AG04449 (cell line): ENCODE measurements around the gene GSTM3.

Experiments used
- CTCF ChIA-PET: fragments of 350-600 bp; formaldehyde crosslinking; extraction: SDS; loops from one replicate; lab custom pipeline; 2021; ENCODE audit warnings: antibody characterized with exemption; lab: Yijun Ruan, JAX
- POLR2A ChIA-PET: fragments of 400-600, 350-600 bp; formaldehyde crosslinking; extraction: SDS; loops from one replicate; lab custom pipeline; 2020; ENCODE audit warnings: antibody characterized with exemption, inconsistent platforms; lab: Yijun Ruan, JAX
- DNase-seq: peaks from one replicate; pipeline ENCODE4 v3.0.0-alpha.2; 2010; ENCODE audit warnings: low read depth, low spot score
- H3K4me3 ChIP-seq: 2 replicates; pipeline ENCODE4 v1.5.1; 2011; ENCODE audit warnings: low read depth, mild to moderate bottlenecking, control low read depth, low read length
- TF ChIP-seq, protein P1 (sequence below): IDR thresholded peaks from one replicate; pipeline ENCODE4 v1.5.1; 2011; ENCODE audit warnings: mild to moderate bottlenecking, moderate library complexity, low read length, control low read depth, inconsistent platforms; ENCODE audit not compliant: insufficient read depth; ENCODE audit errors: missing control alignments

Gene GSTM3

DNA sequence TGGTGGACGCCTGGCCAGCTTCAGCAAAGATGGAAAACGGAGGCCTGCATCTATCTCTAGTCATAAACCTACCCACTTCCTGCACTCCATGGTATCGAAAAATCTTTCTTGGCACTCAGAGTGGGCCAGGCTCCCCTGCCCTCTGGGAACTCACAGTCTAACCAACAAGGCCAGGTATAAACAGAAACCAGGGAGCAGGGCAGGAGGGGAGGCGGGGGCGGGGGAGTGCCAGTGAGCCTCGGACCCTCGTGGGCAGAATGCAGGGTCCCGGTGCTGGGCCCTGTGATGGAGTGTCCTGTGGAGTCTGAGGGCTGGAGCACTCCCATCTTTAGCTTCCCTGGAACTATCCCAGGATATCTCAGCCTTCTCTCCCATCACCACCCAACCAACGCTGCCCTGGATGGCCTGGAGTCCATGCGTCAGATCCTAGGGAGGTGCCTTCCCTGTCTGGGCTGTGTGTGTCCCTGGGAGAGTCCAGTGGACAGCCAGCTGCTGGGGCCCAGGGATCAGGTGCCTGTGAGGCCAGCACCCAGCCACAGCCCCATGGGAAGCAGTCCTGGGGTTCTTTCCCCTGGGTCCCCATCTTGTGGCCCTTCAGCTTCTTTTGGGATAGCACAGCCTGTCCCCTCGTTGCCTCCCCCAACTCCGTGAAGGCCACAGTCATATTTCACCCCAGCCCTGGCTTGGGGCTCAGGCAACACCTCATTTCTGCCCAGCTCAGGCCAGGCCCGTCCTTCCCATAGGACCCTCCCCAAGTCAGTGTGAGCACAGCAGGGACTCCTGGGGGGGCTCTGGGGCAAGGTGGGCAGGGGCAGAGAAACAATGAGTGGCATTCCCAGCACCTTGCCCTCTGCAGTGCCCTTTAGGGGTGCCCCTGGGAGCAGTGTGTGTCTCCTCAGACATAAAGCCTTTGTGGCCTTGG, 24.0 kb upstream of the GSTM3 start:
- no peak overlapping the region for H3K4me3 ChIP-seq
- CTCF ChIA-PET: interaction anchor here (1.1 to 5.1 kb wide), 8 partner anchors 8 to 219 kb away, joined by 5 to 41 read pairs (median 6); no protein-coding TSS in a partner anchor
- TF ChIP-seq, protein P1, sequence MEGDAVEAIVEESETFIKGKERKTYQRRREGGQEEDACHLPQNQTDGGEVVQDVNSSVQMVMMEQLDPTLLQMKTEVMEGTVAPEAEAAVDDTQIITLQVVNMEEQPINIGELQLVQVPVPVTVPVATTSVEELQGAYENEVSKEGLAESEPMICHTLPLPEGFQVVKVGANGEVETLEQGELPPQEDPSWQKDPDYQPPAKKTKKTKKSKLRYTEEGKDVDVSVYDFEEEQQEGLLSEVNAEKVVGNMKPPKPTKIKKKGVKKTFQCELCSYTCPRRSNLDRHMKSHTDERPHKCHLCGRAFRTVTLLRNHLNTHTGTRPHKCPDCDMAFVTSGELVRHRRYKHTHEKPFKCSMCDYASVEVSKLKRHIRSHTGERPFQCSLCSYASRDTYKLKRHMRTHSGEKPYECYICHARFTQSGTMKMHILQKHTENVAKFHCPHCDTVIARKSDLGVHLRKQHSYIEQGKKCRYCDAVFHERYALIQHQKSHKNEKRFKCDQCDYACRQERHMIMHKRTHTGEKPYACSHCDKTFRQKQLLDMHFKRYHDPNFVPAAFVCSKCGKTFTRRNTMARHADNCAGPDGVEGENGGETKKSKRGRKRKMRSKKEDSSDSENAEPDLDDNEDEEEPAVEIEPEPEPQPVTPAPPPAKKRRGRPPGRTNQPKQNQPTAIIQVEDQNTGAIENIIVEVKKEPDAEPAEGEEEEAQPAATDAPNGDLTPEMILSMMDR: no peak
- POLR2A ChIA-PET: no interaction called here
- DNase-seq: no peak

DNA sequence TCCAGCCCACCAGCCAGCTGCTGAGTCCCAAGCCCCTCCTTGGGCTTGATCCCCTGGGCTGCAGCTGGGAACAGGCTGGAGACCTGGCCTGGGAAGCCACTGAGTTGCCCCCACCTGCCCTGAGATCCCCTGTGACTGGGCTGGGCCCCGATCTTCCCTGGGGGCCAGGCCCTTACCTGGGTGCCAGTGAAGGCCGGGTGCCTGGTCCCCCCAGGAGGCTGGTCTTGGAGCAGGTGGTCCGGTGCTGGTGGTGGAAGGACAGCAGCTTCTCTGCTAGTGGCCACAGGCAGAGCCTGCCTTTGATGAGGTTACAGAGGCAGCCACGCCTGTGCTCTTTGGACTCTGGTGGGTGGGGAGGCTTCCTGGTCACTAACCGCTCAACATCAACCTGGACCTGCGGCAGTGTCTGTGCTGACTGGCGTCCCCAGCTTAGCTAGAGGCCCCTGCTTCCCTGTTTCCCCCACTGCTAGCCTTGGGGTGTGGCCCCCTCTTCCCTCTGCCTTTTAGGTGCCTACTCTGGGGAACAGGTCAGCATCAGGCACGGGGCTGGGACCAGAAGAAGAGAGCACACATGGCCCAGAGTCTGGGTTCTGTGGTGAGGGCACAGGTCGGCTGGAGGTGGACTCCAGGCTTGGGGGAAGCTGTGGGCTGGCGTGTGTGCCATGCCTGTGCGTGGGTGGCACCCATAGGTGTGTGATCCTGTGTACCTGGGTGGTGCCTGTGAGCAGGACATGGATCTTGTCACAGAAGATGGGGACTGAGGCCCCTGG, 23.0 kb upstream of the GSTM3 start, which contains the start of gene EPS8L3:
EPS8L3 (minus strand) TSS at position 278 of the 770 bp plus-strand sequence. CDS start 2,174 bp downstream, outside the sequence.
- no peak within 1 kb of the TSS for H3K4me3 ChIP-seq

DNA sequence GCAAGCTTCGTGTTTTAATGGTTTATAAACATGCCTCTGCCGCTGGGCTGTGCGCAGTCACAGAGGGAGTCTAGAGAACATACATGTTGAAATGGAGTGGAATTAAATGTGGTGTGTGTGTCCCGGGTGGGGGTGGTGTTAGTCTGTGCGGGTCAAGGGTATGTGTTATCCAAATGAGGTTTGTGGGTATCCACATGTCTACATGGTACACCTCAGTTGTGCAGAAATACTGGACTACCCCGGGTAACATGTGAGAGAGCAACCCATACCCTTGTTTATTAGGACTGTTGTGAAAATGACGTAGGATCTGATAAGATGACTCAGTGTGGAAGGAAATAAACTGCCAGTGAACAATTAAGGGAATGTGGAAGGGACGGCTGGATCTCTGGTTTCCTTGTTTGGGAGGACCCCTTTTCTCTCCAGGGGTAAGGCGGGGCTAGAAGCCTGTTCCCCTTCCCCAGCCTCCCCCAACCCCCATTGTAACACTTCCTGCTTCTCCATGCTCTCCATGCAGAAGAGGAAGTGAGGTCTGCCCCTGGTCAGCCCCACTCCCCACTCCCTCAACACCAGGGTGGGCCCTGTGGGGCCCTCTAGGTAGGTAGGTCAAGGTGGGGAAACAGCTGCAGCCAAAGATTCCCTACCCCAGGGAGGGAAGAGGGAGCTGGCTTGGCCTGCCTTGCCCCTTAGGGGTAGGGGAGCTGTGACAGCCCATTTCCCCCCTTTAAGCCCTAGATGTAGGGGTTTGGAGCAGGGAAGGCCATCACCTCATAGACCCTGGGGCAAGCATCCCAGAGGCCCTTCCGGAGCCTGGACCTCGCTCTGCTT, 22.2 kb upstream of the GSTM3 start:
- no peak overlapping the region for H3K4me3 ChIP-seq
- no peak for DNase-seq
- CTCF ChIA-PET: interaction anchor here (0.6 to 5.1 kb wide), 9 partner anchors 9 to 221 kb away, joined by 3 to 41 read pairs (median 5); no protein-coding TSS in a partner anchor
- POLR2A ChIA-PET: no interaction called here
- TF ChIP-seq, protein P1: no peak

More for the DNA sequence above, 23.0 kb upstream of the GSTM3 start, which contains the start of gene EPS8L3:
- TF ChIP-seq, protein P1: no peak
- CTCF ChIA-PET: interaction anchor here (1.1 to 5.1 kb wide), 7 partner anchors 9 to 220 kb away, joined by 3 to 41 read pairs (median 5); no protein-coding TSS in a partner anchor
- POLR2A ChIA-PET: no interaction called here
- no peak for DNase-seq

DNA sequence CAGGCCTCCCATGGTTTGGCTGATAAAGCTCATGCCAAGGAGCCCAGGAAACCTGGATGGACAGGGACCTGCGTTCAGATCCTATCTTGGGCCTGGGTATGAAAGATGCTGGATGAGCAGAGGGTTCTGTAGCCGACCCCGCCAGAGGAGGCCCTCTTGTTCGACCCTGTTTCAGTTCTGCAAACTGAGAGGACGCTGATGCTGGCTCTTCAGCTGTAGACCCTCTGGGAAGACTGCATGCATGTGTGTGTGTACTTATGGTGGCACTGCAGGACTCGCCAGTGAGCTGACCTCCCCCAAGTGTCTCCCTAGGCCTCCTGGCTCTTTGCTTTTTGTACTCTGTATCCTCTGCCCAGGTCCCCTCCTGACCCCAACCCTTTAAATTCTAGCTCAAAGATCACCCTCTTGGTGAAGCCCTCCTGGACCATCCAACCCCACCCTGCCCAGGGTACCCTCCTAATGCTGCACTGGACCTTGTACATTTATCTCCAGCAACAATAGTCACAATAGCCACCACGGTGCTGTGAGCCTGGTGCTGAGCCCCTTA, 21.3 kb upstream of the GSTM3 start:
- no peak overlapping the region for H3K4me3 ChIP-seq
- DNase-seq: no peak
- TF ChIP-seq, protein P1: no peak
- ChIA-PET POLR2A (no interaction called here), CTCF (interaction anchor here (0.6 to 5.1 kb wide), 5 partner anchors 10 to 216 kb away, joined by 3 to 41 read pairs (median 4); no protein-coding TSS in a partner anchor)

DNA sequence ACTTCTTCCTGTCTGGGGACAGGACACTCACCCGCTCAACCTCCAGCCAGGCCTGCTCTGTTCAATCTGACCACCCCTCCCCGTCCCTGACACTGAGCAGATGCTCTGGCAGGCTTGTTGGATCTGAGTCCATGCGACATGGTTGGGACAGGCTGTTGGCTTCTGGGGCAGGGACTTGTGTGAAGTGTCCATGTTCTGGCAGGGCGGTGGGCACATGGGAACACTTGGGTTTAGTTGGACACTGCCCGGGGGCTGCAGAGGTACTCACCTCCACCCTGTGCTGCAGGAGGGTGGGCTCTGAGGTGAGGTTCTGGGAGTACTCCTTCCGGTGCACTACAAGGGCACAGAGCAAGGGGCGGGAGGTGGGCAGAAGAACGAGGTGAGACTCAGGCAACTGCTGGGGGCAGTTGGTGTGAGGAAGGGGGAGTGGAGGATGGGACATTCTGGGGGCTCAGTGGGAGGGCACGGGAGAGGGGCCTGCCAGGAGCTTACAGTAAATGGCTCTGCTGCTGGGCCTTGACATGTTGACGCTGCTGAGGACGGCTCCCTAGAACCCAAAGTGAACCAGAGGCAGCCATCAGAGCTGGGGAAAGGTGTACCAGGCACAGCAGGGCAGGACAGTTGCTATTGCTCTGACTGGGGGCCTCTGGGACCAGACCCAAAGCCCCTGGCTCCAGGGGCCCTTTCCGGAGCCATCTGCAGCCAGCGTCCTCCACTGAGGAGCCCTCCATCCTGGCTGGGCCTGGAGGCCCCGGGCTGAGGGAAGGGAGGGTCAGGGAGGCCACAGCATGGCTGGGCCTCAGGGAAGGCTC, 20.6 kb upstream of the GSTM3 start:
- ChIA-PET CTCF (interaction anchor here (0.8 to 5.1 kb wide), 6 partner anchors 11 to 223 kb away, joined by 3 to 41 read pairs (median 8); partner anchors contain the start of gene AHCYL1), POLR2A (no interaction called here)
- H3K4me3 ChIP-seq: no peak overlapping the region
- TF ChIP-seq, protein P1: no peak
- no peak for DNase-seq
